ENCODE data around the gene CHAF1B.

Gene CHAF1B

DNA sequence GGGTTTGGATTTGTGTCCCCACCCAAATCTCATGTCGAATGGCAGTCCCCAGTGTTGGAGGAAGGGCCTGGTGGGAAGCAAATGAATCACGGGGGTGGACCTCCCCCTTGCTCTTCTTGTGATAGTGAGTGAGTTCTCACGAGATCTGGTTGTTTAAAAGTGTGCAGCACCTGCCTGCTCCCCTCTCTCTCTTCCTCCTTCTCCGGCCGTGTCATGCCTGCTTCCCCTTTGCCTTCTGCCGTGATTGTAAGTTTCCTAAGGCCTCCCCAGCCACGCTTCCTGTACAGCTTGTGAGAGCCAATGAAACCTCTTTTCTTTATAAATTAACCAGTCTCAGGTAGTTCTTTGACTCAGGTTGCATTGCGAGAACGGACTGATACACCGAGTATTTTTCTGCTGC is 78.8 kb downstream of the CHAF1B start:
- no peak for DNase-seq

DNA sequence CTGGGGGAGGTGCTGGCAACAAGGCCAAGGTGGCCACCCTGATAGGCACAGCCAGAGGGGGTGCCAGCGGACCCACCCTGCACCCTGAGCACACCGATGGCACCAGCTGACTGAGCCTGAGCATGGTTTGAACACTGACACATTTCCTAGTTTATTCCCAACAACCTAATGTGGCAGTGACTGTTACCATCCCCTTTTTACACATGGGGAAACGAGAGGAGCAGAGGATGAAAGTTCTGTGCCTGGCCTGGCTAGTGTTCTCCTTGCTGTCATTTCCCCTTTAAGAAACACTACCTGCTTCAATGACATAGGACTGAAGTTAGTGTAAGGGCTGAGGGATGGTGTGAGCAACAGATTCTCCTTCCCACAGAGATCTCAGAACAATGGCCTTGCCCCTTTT is 79.4 kb downstream of the CHAF1B start:
- no peak for DNase-seq

DNA sequence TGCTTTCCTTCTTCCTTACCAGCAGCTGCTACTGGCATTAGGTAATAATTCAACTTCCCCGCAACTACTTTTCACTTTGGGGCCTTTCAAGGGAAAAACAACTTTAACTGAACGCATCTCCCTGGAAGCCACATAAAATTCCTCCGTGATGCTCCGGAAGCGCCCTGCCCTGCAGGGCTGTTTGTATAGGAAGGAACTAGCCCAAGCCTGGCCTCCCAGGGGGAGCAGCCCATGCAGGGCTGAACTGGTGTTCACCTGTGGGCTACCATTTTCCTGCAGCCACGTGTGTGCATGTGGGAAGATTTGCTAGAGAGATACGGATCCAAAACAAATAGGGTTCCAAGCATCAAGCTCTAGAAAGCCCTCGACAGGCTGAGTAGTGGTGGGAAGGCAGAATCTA is 80.3 kb downstream of the CHAF1B start:
- no peak for DNase-seq

DNA sequence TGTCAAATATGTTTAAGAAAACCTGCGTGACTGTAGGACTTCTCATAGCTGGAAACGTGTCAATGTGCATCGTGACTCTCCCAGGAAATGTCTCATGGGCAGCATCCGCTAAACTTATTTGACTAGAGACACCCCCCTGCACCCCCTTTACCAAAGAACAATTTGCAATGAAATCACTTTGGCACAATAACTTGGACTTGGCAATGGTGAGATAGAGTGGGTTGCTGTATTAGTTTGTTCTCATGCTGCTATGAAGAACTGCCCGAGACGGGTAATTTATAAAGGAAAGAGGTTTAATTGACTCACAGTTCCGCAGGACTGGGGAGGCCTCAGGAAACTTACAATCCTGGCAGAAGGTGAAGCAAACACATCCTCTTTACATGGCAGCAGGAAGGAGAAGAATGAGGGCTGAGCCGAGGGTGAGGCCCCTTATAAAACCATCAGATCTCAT is 80.9 kb downstream of the CHAF1B start:
- no peak for DNase-seq
